NCI-H2227 treated with DMSO at 0.1 percent for 48 hours (cell line): ENCODE measurements around the gene UQCC5.
A peak's percentile ranks its signal among the peaks of the same experiment; 100 is the strongest.

Experiments used
- DNase-seq: peaks from one replicate; lab custom pipeline; 2025; lab: John Stamatoyannopoulos, UW

UQCC5 gene, protein sequence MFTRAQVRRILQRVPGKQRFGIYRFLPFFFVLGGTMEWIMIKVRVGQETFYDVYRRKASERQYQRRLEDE

DNA sequence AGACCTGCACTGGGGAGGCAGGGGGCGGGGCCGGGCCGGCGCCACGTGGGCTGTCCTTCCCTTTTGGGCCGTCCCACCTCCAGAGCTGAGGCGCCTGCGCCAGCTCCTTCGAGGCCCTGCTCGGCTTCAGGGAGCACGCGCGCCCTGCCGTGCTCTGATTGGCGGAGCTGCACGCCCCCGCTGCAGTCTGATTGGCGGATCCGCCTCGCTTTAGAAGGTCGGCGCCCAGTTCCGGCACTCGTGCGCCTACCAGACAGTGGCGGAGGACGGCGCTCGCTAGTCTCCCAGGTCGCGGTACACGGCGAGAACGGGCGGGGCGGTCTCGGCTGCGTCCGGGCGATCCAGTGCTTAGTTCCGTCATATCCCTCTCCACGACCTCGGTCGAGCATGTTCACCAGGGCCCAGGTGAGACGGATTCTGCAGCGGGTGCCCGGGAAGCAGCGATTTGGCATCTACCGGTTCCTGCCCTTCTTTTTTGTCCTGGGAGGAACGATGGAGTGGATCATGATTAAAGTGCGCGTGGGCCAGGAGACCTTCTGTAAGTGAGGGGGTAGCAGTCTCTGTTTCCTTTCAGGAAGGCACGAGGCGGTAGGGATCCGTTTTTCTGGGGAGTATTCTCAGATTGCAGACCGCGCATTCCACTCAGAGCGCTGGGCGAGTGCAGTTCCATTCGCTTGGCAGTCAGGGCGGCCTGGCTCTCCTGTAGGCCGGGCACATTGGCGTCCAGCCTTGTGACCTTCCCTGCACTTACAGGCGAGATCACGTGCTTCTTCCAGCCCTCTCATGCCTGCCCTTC, at the start of gene UQCC5:
Gene UQCC5, plus strand, starts transcription at position 237 of the 796 bp plus-strand sequence. Its CDS starts 151 bp downstream, at position 388.
- DNase-seq, result peak; percentile 86

DNA sequence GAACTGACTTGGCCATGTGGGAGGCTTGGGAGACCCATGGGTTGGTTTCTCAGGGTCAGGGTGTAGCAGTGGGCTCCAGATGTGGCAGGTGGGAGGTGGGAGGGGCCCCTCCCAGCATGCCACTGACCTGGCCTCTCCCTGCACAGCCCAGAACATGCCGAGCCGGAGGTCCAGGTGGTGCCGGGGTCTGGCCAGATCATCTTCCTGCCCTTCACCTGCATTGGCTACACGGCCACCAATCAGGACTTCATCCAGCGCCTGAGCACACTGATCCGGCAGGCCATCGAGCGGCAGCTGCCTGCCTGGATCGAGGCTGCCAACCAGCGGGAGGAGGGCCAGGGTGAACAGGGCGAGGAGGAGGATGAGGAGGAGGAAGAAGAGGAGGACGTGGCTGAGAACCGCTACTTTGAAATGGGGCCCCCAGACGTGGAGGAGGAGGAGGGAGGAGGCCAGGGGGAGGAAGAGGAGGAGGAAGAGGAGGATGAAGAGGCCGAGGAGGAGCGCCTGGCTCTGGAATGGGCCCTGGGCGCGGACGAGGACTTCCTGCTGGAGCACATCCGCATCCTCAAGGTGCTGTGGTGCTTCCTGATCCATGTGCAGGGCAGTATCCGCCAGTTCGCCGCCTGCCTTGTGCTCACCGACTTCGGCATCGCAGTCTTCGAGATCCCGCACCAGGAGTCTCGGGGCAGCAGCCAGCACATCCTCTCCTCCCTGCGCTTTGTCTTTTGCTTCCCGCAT, 49.2 kb upstream of the UQCC5 start:
- DNase-seq, result no peak

DNA sequence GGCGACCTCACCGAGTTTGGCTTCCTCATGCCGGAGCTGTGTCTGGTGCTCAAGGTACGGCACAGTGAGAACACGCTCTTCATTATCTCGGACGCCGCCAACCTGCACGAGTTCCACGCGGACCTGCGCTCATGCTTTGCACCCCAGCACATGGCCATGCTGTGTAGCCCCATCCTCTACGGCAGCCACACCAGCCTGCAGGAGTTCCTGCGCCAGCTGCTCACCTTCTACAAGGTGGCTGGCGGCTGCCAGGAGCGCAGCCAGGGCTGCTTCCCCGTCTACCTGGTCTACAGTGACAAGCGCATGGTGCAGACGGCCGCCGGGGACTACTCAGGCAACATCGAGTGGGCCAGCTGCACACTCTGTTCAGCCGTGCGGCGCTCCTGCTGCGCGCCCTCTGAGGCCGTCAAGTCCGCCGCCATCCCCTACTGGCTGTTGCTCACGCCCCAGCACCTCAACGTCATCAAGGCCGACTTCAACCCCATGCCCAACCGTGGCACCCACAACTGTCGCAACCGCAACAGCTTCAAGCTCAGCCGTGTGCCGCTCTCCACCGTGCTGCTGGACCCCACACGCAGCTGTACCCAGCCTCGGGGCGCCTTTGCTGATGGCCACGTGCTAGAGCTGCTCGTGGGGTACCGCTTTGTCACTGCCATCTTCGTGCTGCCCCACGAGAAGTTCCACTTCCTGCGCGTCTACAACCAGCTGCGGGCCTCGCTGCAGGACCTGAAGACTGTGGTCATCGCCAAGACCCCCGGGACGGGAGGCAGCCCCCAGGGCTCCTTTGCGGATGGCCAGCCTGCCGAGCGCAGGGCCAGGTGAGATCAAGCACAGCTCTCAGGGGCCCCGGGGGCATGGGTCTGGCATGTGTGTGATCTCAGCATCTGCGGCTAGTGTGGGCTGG, 48.4 kb upstream of the UQCC5 start:
- DNase-seq, result no peak

DNA sequence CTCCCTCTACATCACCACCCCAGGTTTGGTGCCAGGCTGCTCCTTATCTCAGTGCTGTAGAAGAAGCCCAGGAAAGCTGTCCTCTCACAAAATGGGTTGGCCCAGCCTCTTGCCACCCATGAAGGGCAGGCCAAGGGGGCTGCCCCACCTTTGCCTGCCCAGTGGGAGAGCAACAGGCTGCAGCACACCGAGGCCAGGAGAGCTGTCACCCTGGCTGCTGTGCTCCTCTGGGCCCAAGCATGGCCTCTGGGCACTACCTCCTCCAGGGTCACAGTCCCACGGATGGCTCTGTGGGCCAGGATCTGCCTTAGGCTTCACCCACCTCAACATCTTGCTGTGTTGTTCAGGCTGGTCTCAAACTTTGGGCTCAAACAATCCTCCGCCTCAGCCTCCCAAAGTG, 47.7 kb upstream of the UQCC5 start:
- no peak for DNase-seq

DNA sequence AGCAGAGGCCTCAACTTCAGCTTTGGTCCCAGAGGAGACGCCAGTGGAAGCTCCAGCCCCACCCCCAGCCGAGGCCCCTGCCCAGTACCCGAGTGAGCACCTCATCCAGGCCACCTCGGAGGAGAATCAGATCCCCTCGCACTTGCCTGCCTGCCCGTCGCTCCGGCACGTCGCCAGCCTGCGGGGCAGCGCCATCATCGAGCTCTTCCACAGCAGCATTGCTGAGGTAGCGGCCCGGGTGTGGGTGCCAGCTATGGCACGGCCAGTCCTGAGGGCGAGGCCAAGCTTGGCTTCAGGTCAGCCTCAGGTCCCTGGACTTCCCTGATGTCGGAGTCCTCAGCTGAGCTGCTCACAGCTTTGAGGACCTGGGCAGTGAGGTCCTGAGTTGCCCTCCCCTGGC, 47.0 kb upstream of the UQCC5 start:
- DNase-seq, result no peak

DNA sequence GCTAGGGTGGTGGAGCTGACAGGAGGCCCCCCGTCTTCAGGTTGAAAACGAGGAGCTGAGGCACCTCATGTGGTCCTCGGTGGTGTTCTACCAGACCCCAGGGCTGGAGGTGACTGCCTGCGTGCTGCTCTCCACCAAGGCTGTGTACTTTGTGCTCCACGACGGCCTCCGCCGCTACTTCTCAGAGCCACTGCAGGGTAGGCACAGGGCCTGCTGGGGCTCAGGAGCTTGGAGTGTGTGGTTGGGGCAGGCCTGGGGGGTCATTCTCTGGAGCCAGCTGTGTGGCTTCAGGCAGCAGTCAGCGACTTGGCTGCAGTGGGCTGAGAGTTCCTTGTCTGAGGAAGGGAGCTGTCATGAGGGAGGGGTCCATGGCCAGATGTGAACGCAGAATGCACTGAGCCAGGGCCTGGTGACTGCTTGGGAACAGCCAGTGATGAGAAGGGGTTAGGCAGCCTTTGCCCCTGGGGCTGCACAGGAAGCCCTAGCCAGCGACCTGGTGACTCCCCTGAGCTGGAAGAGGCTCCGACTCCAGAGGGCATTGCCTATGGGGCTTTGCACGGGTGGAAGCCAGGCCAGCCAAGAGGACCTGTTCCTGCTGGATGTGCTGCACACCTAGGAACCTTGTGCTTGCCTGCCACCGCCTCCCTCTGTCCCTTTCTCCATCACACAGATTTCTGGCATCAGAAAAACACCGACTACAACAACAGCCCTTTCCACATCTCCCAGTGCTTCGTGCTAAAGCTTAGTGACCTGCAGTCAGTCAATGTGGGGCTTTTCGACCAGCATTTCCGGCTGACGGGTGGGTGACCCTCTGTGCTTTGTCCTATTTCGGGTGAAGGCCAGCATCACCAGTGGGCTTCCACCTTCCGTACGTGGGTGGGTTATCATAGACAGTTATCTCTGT, 46.1 kb upstream of the UQCC5 start:
- no peak for DNase-seq

DNA sequence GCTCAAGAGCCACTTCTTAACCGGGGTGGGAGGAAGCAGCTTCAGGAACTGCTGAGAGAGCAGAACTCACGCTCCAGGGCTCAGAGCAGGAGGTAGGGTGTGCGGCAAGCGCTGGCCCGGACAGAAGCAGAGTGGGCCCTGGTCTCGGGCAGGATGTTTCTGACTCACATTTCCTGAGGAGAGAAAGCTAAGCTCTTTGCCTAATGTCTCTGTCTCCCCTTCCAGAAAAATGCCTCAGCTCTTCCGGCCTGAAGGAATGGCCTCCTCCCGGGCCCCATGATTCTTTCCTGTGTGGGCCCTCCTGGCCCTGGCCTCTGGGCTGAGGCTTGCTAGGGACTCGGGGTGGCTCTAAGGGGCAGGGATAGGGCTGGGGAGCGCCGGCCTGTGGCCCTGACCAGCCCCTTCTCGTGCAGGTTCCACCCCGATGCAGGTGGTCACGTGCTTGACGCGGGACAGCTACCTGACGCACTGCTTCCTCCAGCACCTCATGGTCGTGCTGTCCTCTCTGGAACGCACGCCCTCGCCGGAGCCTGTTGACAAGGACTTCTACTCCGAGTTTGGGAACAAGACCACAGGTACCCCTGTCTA, 45.4 kb upstream of the UQCC5 start:
- DNase-seq, result no peak

DNA sequence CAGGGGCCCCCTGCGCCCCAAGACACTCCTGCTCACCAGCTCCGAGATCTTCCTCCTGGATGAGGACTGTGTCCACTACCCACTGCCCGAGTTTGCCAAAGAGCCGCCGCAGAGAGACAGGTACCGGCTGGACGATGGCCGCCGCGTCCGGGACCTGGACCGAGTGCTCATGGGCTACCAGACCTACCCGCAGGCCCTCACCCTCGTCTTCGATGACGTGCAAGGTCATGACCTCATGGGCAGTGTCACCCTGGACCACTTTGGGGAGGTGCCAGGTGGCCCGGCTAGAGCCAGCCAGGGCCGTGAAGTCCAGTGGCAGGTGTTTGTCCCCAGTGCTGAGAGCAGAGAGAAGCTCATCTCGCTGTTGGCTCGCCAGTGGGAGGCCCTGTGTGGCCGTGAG, 44.3 kb upstream of the UQCC5 start:
- no peak for DNase-seq

DNA sequence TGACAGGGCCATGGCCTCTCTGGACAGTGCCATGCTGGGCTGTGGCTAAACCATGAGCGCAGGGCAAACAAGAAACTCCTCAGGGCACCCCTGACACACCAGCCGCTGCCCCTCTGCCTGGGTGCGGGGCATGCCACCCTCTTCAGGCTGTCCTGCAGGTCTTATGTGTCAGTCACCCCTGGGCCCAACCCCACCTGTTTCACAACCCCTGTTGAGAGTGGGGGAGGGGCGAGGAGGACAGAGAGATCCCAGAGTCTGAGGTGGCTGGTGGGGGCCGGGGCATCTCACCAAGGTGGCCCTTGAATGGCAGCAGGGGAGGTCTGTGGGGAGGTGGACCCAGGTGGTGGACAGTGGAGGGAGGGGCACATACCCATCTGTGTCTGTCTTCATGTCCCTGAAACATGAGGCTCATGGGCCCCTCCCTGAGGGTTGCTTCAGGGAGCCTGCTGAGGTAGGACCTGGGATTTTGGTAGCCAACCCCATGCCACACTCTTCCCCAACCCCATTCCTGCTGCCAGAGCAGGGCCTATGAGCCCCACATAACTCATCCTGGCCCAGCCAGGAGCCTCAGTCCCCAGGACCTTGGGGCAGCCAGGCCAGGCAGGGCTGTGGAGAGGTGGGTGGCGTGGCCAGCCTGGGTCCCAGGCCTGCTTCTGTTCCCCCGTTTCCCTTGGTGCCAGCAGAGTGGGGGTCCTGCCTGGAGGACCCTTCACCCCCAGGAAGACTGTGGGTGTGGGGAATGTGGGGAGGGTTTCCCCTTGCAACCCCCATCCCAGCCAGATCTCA, 43.0 kb upstream of the UQCC5 start:
- DNase-seq, result no peak

DNA sequence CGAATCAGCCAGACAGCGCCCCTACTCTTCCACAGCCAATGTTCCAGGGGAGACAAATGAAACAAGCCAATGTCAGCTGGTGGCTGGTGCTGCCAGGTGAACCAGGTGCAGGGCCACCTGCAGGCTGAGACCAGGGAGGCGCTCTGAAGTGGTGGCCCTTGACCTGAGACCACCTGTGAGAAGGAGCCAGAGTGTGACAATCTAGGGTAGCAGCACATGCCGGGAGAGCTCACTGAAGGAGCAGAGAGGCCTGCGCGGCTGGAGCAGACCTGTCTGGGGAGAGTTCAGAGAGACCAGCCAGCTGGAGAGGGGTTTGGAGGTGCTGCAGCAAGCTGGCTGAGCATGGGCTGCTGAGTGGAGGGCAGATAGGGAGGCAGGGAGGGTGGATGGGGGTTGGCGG, 42.0 kb upstream of the UQCC5 start:
- no peak for DNase-seq

DNA sequence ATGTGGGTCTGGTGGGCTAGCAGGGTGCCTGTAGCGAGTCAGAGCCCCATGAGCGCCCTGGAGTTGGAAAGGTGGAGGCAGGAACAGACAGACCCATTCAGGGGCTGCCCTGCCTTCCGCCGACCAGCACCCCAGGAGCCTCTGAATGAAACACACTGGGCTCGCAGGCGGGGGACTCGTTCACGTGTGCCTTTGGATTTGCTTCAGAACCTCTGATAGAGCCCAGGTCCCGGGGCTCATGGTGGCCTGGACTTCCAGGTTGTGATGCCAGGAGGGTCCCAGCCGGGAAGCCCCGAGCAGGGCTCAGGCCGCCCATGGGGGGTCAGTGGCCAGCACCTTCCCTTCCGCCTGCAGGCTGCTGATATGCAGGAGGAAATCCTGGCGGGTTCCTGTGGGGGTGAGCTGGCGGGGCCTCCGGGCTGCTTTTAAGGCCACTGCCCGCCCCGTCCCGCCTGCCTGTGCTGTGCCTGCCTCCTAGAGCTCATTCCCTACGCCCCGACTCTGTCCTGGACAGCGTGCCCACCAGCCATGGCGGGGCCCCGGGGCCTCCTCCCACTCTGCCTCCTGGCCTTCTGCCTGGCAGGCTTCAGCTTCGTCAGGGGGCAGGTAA, 41.4 kb upstream of the UQCC5 start, which contains the start of gene STAB1:
Gene STAB1, plus strand, starts transcription at position 453 of the 610 bp plus-strand sequence. Its CDS starts 76 bp downstream, at position 529.
- no peak for DNase-seq

DNA sequence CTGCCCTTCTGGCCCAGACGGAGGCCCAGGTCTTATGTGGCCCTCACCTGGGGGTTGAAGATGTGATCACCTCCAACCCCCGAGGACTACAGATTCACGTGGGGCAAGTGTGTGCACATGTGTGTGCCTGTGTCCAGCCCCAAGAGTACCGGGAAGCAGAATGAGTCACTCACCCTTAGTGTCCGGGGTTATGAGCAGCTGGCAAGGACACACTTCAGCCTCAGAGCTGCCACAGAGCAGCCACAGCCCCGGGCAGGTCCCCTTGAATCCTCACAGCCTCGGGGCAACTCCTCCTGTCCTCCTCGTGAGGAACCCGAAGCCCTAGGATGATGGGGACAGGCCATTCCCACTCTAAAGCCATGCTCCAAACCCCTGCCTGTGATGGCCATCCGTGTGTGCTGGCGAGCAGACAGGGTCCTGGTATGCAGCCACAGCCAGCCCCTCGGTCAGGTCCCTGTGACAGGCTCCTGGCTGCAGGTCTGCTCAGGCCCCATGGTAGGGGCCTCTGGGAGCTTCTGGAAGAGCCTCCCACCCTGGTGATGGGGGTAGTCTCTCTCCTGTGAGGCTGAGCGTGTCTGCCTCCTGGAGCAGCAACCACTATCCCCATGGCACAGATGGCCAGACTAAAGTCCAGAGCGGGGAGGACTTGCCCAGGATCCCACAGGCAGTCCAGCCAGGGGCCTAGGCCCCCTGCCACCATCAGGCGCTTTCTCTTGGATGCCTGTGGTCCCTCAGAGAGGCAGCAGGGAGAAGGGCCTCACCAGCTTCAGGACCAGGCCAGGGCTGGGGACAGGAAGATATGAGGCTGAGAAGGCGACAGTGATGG, 40.4 kb upstream of the UQCC5 start:
- no peak for DNase-seq

DNA sequence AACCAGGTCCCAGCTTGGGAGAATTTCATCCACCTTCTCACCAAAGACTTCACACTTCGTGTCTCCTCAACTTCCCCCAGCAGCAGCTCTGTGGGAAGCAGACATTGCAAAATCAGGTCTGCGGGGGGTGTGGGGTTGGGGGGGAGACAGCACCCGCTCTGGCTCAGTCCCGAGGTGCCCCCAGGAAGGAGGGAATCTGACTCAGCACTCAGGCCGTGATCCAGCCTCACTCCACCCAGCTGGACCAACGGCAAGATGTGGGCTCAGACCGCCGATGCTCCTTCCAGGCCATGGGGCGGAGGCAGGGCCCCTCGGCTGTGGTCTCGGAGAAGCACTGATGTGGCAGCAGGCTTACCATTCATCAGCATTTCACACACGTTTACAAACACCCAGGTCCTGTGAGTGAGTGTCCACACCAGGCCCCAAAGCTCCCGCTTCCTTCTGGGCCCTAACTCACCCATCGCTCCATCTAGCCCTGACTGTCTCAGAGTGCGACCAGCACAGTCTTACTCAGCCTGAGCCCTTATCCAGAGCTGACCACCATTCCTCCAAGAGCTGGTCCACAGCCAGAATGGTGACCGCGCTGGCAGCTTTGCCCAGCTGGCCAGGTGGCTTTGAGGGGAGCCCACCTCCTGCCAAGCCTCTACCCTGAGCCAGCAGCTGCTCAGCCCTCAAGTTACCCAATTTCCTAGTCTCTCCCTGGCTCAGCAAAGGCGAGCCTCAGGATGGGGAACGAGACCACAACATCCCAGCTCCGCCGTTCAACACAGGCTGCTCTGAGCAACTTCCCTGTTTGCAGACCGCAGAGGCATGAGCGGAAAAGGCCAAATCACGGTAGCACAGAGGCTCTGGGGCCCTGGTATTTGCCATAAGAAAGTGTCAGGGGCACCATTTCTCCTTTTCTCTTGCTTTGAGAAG, 38.0 kb upstream of the UQCC5 start:
- DNase-seq, result no peak

DNA sequence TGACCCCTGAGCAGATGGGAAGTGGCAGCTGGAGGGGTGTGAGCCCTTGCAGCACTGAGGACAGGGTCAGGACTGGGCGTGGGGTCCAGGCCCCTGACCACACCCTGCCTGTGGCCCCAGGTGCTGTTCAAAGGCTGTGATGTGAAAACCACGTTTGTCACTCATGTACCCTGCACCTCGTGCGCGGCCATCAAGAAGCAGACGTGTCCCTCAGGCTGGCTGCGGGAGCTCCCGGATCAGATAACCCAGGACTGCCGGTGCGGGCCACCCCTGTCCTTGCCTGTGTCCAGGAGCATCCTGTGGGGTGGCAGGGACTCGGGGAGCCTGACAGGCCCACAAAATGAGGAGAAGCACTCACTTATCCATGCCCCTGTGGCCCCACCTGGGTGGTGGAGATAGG, 35.4 kb upstream of the UQCC5 start:
- no peak for DNase-seq

DNA sequence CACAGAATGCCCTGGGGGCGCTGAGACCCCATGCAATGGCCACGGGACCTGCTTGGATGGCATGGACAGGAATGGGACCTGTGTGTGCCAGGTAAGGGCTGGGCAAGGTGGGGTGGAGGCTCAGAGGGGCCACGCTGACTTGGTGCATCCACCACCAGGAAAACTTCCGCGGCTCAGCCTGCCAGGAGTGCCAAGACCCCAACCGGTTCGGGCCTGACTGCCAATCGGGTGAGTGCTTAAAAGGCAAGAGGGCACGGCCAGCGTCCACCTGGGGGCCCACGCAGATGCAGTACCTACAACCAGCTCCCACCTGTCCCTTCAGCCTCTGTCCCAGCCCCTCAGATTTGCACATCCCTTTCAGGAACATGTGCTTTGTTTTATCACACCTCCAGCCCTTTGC, 34.4 kb upstream of the UQCC5 start:
- no peak for DNase-seq

DNA sequence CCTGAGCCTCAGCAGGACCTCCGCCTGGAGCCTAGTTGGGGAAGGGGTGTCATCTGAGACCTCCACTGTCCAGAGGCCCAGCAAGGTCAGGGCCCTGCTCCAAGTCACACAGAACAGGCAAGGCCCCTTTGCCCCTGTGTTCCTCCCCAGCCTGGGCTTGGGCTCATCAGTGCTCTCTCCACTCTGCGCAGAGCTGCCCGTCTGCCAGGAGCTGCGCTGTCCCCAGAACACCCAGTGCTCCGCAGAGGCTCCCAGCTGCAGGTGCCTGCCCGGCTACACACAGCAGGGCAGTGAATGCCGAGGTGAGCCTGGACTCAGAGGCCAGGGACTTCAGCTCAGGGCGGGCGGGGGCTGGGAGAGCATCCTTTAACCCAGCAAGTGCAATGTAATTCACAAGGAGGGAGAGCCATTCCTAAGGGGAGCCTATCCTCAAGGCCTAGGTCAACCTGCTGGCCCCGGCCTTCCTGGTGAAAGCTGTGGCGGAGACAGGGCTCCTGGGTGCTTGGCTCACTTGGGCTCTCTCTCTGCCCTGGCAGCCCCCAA, 33.5 kb upstream of the UQCC5 start:
- DNase-seq, result no peak

DNA sequence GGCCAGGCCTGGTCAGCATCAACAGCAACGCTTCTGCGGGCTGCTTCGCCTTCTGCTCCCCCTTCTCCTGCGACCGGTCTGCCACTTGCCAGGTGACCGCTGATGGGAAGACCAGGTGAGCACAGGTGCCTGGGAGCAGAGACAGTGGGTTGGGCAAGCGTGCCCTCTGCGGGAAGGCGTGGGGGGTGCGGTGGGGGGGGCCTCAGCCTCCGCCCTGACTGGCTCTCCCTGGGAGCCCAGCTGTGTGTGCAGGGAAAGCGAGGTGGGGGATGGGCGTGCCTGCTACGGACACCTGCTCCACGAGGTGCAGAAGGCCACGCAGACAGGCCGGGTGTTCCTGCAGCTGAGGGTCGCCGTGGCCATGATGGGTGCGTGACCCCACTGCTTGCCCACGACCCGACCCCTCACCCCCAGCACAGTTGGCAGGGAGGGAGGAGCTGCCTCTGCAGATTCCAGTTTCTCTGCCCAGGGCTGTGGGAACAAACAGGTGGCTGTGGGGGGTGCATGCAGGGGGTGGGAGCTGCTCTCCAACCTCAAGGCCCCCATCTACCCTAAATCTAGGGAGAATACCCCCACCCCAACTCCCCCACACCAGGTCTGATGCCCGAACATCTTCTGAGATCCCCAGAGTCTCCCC, 32.5 kb upstream of the UQCC5 start:
- no peak for DNase-seq
